GM18507 (cell line): Measurements from ENCODE around the gene ADAT2.

Source experiments
- DNase-seq: peaks from one replicate; pipeline ENCODE4 v3.0.0; 2011; ENCODE audit warnings: low read depth; ENCODE audit not compliant: insufficient read length; ENCODE audit errors: extremely low spot score
- FAIRE-seq: peaks from 2 replicates; lab custom pipeline; 2011; peaks lifted over from hg19 to GRCh38; lab: Jason Lieb, UNC

ADAT2 gene

DNA sequence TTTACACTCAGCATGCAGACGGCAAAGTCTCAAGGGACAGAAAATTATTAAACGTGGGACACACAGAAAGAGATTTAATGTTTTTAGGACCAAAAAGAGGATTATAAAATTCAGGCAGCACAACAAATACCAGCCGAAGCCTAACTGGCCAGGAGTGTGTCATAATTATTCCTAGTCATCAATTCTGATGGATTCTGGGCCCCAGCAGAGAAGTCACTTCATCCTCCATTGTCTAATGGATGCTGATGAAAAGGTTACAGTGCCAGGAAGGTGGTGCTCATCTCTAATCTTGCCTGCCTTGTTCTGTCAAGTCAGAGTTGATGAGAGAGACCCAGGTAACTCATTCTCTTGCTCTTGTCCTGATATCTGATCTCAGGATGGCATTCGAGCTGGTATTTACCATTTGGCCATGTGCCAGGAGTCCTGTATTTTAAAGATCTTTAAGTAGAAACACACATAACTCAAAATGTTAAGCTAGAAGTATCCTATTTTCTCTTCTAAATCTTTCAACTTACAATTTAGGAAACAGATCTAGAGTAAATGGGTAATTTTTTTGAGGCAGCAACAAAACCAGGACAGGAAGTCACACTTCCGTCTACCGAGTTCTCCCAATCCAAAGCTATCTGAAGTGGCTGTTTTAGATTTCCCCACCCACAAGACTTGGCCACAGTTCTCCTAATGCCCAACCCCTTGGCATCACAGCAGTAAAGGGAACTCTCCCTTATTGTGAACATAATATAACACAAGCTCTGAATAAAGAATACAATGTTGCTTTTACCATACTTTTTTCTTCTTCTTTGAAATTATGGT is 50.0 kb downstream of the ADAT2 start:
- DNase-seq, result no peak

GRCh38 chr6:143399775-143400174 is 50.7 kb downstream of the ADAT2 start:
- DNase-seq, result no peak

More for the DNA sequence above, 50.0 kb downstream of the ADAT2 start:
- FAIRE-seq, result no peak

GRCh38 chr6:143399176-143399575 is 51.3 kb downstream of the ADAT2 start:
- DNase-seq, result no peak
- no peak for FAIRE-seq

More at GRCh38 chr6:143399775-143400174, 50.7 kb downstream of the ADAT2 start:
- FAIRE-seq, result no peak

- FAIRE-seq, result no peak
Measured at GRCh38 chr6:143397227-143398222, 53.0 kb downstream of the ADAT2 start.

DNA sequence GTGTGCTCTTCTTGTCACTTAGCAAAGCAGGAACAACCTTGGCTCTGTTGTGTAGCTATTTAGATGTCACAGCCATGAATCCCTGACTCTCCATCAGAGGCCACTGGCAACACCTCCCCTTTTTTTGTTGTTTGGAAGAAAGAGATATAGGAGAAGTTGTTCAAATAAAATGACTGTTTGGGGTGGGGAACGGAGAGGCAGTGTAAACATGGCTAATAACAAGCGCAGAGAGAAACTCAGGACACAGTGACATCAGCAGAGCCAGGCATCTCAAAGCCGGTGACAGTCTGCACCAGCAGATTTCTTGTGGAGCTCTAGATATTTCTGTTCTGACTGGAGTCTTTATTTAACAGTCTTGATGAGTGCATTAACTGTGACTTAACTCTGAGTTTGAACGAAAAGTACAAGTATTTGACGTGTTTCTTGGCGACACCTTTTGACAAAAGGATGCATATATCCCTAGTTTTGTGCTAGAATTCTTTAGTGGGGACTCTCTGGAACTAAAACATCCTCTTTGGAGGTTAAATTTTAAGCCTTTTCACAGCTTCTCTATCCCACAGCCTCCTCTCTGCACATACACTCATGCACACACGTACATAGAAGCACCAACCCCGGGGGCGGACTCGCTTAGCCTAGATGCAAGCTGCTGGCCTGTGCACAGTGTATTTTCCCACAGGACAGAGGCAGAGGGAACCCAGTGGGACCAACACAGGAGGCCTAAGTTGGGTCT is 53.8 kb downstream of the ADAT2 start:
- no peak for DNase-seq
- no peak for FAIRE-seq

More at GRCh38 chr6:143397227-143398222, 53.0 kb downstream of the ADAT2 start:
- no peak for DNase-seq

GRCh38 chr6:143395699-143396098 is 54.8 kb downstream of the ADAT2 start:
- FAIRE-seq (no peak), DNase-seq (no peak)

DNA sequence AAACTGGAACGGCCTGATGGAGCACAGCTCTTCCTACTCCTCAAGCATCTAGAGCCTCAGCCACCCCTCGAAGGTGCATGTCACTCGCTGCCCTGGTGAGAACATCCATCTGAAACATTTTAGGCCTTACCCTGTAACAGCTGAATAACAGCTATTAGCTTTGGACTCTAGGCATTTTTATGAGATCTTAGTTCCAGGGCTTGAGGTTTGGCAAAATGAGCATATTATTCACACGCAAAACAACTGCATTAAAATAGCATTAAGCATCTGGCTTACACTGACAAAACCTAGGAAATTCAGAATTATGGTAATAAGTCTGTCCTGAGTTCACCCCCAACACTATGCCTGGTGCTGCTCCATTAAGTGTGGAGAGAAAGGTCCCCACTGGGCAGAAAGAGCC is 56.1 kb downstream of the ADAT2 start:
- DNase-seq, result no peak
- no peak for FAIRE-seq

GRCh38 chr6:143390278-143390677 is 60.2 kb downstream of the ADAT2 start:
- no peak for DNase-seq
- no peak for FAIRE-seq

DNA sequence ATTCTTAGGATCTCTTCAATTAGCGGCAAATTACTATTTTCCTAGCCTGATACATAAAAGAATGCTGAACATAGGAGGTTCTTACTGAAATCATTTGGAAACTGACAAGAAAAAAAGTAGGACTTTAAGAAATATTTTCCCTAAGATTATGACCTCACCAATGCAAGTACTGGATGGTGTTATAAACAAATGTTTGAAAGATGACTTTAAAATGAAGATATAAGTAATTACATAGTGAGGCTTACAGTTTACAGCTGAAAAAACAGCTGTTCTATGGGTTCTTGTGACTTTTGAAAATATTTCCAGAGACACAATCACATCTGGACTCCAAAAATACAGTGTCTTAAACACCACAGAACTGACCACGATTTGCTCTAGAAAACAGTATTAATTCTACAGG is 64.9 kb downstream of the ADAT2 start:
- DNase-seq (no peak), FAIRE-seq (no peak)

- DNase-seq (no peak), FAIRE-seq (no peak)
Measured at GRCh38 chr6:143376861-143377260, 73.6 kb downstream of the ADAT2 start.

DNA sequence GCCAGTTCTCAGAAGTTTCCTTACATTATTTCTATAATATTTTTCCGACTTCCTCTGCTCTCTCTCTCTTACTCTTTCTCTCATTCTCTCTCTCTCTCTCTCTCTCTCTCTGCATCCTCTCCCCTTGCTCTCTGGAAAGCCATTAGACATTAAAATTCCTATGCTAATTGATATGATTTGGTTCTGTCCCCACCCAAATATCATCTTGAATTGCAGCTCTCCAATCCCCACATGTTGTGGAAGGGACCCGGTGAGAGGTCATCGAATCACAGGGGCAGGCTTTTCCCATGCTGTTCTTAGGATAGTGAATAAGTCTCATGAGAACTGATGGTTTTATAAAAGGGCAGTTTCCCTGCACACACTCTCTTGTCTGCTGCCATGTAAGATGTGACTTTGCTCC is 74.1 kb downstream of the ADAT2 start:
- FAIRE-seq (no peak), DNase-seq (no peak)

DNA sequence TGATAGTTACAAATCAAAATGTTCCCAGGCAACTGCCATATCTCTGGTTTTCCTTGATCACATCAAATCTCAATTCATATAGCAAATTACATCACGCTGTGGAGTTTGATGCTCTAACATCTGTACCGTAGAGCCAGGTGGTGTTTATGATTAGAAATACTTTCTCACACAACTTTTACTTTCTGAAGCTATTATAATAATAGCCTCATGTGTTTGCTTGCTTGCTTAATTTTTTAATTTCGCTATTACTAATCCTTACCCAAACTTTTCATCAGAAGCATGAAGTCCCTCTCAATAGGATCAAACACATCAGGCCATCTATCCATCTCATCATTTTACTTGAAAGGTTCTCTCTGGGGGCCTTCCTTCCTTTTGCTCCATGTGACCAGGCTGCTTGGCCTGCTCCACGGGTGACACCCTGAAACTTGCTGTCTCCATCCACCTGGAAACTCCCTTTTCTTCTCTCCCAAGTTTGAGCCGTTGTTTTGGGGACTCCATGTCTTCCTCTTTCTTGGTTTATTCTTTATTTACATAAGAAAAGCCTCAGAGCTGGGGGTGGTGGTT is 75.4 kb downstream of the ADAT2 start:
- DNase-seq (no peak), FAIRE-seq (no peak)

DNA sequence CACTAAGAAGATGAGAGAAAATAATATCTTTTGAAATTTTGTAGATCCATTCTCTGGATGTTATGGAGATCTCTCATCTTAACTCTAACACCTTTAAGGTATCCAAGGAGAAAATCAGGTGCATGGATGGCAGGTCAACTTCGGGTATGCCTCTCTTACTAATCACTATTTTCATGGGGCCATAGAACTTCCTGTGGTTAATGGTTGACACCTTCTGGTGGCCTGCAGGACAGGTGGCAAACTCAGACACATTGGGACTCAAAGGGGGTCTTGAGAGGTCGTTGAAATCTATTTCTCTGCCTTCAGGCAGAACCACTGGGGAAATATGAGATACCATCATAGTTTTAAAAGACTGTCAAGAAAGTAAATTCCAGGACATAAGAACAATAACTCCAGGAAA is 76.5 kb downstream of the ADAT2 start:
- no peak for DNase-seq
- FAIRE-seq, result peak; percentile 51
